ENCODE measurements around the gene SSR3.
"Not testable (repeated sequence)": the region's sequence is repeated elsewhere in the genome, so short reads cannot be mapped to it uniquely, and the experiment has no call there.

DNA sequence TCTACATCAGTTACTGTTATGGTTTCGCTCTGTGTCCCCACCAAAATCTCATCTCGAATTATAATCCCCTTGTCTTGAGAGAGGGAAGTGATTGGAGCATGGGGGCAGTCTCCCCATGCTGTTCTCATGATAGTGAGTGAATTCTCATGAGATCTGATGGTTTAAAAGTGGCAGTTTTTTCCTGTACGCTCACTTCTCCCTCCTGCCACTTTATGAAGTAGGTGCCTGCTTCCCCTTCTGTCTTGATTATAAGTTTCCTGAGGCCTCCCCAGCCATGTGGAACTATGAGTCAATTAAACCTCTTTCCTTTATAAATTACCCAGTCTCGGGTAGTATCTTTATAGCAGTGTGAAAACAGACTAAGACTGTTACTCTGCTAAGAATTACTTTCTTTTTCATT lies 15.0 kb upstream of the SSR3 start:
- TF ChIP-seq EZH2 (IDR thresholded peaks at IDR 0.05; ENCODE audit: low read length, missing control alignments) = not testable (repeated sequence)
- TF ChIP-seq, protein P1, sequence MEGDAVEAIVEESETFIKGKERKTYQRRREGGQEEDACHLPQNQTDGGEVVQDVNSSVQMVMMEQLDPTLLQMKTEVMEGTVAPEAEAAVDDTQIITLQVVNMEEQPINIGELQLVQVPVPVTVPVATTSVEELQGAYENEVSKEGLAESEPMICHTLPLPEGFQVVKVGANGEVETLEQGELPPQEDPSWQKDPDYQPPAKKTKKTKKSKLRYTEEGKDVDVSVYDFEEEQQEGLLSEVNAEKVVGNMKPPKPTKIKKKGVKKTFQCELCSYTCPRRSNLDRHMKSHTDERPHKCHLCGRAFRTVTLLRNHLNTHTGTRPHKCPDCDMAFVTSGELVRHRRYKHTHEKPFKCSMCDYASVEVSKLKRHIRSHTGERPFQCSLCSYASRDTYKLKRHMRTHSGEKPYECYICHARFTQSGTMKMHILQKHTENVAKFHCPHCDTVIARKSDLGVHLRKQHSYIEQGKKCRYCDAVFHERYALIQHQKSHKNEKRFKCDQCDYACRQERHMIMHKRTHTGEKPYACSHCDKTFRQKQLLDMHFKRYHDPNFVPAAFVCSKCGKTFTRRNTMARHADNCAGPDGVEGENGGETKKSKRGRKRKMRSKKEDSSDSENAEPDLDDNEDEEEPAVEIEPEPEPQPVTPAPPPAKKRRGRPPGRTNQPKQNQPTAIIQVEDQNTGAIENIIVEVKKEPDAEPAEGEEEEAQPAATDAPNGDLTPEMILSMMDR (conservative IDR thresholded peaks at IDR 0.05 in 1 of 2, IDR thresholded peaks at IDR 0.05 in 1 of 2; ENCODE audit: low read depth in 1 of 2, low read length in 2 of 2) = not testable (repeated sequence)
